Measurements from ENCODE around the gene PLOD1. TPM values are rescaled to one million over a fixed set of nuclear protein-coding genes. Genes with fewer than 3 reads are reported as not detected.

The PLOD1 gene
- total RNA-seq, 1 experiment from 2014 or later = 46.9 TPM

- no peak overlapping the region for H3K4me3 Mint-ChIP-seq
- DNase-seq (ENCODE audit: low spot score) = no peak
- no peak overlapping the region for H3K27ac Mint-ChIP-seq
- H3K4me1 Mint-ChIP-seq = peaks cover 21% of the 10 kb centered on the region
- H3K36me3 Mint-ChIP-seq = peaks cover 24% of the 10 kb centered on the region
- TF ChIP-seq USF1 (CRISPR knock-in tag; IDR thresholded peaks at IDR 0.05) (no peak), MYBL2 (CRISPR knock-in tag; IDR thresholded peaks at IDR 0.05) (no peak), MAX (CRISPR knock-in tag; IDR thresholded peaks at IDR 0.05) (no peak), ATF6 (CRISPR knock-in tag; IDR thresholded peaks at IDR 0.05) (no peak), ZNF512 (CRISPR knock-in tag; IDR thresholded peaks at IDR 0.05; ENCODE audit: borderline replicate concordance) (no peak), NR1H2 (CRISPR knock-in tag; IDR thresholded peaks at IDR 0.05) (no peak), ZNF423 (CRISPR knock-in tag; IDR thresholded peaks at IDR 0.05) (no peak), FOXP4 (CRISPR knock-in tag; IDR thresholded peaks at IDR 0.05) (no peak), EMX1 (CRISPR knock-in tag; IDR thresholded peaks at IDR 0.05) (no peak)
- ChIA-PET CTCF (interaction anchor here (0.9 kb wide), 1 partner anchor 140 kb away, joined by 3 read pairs; no protein-coding TSS in a partner anchor), POLR2A (no interaction called here)
- H3K9me3 Mint-ChIP-seq = no peaks in the 10 kb centered on the region
- ATAC-seq = no peak
- no peaks in the 10 kb centered on the region for H3K27me3 Mint-ChIP-seq (ENCODE audit: low read depth)
Measured at GRCh38 chr1:11978301-11978700, 43.8 kb downstream of the PLOD1 start.

GRCh38 chr1:11979028-11979850, 44.7 kb downstream of the PLOD1 start:
- POLR2A ChIA-PET = interaction anchor here (0.6 to 3.7 kb wide), 5 partner anchors 12 to 71 kb away, joined by 4 to 31 read pairs (median 11); partner anchors contain the start of gene MIIP
- Mint-ChIP-seq H3K27me3 (ENCODE audit: low read depth) (no peaks in the 10 kb centered on the region), H3K4me1 (peaks cover 21% of the 10 kb centered on the region), H3K27ac (peak overlapping the region; percentile 96), H3K9me3 (no peaks in the 10 kb centered on the region), H3K36me3 (peaks cover 33% of the 10 kb centered on the region), H3K4me3 (peak overlapping the region; percentile 98)
- ATAC-seq = peak; percentile 1
- TF ChIP-seq ZNF416 (CRISPR knock-in tag; IDR thresholded peaks at IDR 0.05) (no peak), MYBL2 (CRISPR knock-in tag; IDR thresholded peaks at IDR 0.05) (no peak), TEAD1 (CRISPR knock-in tag; IDR thresholded peaks at IDR 0.05) (no peak), FOXK1 (CRISPR knock-in tag; IDR thresholded peaks at IDR 0.05) (no peak), ZNF396 (CRISPR knock-in tag; IDR thresholded peaks at IDR 0.05; ENCODE audit: borderline replicate concordance) (no peak), CBFB (CRISPR knock-in tag; IDR thresholded peaks at IDR 0.05; ENCODE audit: low read depth) (no peak), ZNF423 (CRISPR knock-in tag; IDR thresholded peaks at IDR 0.05) (no peak)
- CTCF ChIA-PET = interaction anchor here (0.7 to 3.4 kb wide), 12 partner anchors 12 to 194 kb away, joined by 3 to 27 read pairs (median 4); partner anchors contain the start of gene MIIP
- peak; percentile 33 for DNase-seq (ENCODE audit: low spot score)

Measured in WTC11 (cell line).